Astrocyte of the spinal cord (primary cell): ENCODE data around the gene ORC2.
"Not testable (repeated sequence)": the region's sequence is repeated elsewhere in the genome, so short reads cannot be mapped to it uniquely, and the experiment has no call there.

Experiments
- DNase-seq: peaks from one replicate; pipeline ENCODE4 v3.0.0; 2011; ENCODE audit warnings: low read depth, low spot score
- H3K4me3 ChIP-seq: 2 replicates; pipeline ENCODE4 v1.5.1; 2011; ENCODE audit warnings: low read depth, mild to moderate bottlenecking, low read length, moderate library complexity
- in situ Hi-C: cut with HindIII; loops from 2 replicates; pipeline ENCODE4 v1.10.0; 2017; ENCODE audit warnings: low sequenced_read_pairs
- TF ChIP-seq, protein P1 (sequence below): IDR thresholded peaks from 2 replicates; pipeline ENCODE4 v1.5.1; 2012; ENCODE audit warnings: low read depth, mild to moderate bottlenecking, low read length, inconsistent platforms

The ORC2 gene

DNA sequence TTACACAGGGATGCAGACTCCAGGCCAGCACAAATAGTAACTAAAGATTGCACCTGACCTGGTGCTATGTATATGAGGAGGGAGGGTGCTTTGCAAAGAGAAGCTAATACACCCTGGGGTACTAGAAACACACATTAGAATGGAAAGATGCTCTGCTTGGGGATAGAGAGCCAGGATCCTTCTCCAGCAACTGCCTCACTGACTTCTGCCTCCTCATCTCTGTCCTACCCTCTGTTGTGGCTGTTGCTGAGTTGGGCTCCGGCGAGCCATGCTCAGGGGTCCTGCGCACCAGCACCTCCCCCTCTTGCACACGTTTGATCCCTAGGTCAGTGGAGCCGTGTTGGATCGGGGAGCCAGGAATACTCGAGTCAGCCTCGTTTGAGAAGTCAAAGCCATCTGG, 23.7 kb upstream of the ORC2 start:
- in situ Hi-C loops, result no loop called here
- no peak for DNase-seq
- H3K4me3 ChIP-seq, result no peak overlapping the region
- TF ChIP-seq, protein P1, sequence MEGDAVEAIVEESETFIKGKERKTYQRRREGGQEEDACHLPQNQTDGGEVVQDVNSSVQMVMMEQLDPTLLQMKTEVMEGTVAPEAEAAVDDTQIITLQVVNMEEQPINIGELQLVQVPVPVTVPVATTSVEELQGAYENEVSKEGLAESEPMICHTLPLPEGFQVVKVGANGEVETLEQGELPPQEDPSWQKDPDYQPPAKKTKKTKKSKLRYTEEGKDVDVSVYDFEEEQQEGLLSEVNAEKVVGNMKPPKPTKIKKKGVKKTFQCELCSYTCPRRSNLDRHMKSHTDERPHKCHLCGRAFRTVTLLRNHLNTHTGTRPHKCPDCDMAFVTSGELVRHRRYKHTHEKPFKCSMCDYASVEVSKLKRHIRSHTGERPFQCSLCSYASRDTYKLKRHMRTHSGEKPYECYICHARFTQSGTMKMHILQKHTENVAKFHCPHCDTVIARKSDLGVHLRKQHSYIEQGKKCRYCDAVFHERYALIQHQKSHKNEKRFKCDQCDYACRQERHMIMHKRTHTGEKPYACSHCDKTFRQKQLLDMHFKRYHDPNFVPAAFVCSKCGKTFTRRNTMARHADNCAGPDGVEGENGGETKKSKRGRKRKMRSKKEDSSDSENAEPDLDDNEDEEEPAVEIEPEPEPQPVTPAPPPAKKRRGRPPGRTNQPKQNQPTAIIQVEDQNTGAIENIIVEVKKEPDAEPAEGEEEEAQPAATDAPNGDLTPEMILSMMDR, result no peak

DNA sequence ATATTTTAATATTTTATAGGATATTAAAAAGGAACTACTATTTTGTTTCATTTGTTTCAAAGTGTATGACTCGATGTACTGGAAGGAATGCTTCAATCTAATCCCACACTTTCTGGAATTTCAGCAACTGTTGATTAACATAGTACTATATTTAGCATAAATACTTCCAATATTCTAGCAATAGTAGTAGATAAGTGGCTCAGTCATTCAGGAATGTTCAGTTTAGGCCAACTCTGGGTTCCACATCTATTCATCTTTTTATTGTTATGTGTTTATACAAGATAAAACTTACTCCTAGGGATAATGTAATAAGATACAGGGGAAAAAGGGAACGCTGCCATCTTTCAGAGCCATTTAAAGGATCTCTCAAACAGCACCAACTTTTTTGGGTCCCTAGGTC, 22.3 kb upstream of the ORC2 start:
- peak; percentile 38 for DNase-seq
- H3K4me3 ChIP-seq, result no peak overlapping the region
- TF ChIP-seq, protein P1, result no peak
- in situ Hi-C loops, result no loop called here

DNA sequence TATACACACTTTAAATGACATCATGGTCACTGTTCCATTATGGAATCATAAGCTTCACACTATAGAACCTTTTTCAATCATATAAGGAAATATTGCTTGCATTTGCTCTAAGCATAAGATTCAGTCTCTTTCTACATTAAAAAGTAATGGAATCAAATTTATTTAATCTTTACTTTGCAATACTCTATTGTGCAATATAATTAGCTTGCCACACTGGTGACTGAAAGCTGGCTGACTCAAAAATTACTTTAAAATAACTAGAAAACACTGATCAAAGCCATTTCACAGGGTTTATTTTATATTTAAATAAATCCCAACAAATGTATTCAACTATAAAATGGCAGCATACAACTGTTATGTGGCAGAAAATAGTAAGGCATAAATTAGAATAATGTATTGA, 13.2 kb upstream of the ORC2 start:
- TF ChIP-seq, protein P1, result no peak
- no peak for DNase-seq
- in situ Hi-C loops, result no loop called here
- no peak overlapping the region for H3K4me3 ChIP-seq

DNA sequence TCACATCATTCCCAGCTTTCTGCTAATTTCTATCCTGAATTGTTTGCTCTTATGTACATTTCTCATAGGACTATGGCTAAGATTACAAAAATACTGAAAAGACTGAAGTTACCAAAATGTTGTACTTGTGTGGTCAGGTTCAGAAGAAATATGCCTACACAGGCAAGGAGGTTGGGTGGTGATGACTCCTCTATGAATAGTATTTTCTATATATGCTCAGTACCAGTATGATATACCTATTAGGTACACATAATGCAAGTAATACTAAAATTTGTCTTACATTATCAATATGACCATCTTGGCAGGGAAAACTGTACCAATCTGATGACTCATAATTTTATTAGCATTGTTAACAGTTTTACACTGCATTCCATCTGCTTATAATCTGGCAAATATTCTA, 12.2 kb upstream of the ORC2 start:
- no peak overlapping the region for H3K4me3 ChIP-seq
- TF ChIP-seq, protein P1, result no peak
- DNase-seq, result no peak
- in situ Hi-C loops, result no loop called here

DNA sequence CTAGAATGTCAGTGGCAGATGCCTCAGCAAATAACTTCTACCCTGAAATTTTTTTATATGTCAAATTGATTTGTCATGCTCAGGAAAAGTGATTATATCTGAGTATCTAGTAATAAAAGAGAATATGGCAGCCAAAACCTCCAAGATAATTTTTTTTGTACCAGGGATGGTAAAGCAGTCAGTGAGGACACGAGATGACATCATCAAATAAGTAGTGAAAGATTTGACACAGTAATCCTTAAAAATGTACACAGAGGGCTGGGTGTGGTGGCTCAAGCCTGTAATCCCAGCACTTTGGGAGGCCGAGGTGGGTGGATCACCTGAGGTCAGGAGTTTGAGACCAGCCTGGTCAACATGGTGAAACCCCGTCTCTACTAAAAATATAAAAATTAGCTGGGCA, 6.6 kb upstream of the ORC2 start:
- H3K4me3 ChIP-seq, DNase-seq, in situ Hi-C loops: not testable (repeated sequence)

DNA sequence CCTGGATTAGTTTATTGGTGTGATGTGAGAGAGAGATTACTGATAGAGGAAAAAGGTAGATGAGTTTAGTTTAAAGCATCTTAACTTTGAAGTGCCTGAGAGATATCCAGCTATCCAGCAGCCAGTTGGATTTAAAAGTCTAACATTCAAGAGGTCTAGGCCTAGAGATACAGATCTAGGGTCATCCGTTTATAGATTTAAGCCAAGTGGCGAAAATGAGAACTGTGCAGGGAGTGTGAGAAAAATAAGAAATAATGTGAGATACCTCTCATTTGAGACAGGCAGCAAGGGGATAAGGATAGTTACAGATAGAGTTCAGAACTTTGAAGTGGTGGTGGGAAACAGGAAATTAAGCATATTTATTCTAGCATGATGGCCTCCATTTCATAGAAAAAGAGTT, 5.3 kb upstream of the ORC2 start:
- no peak for DNase-seq
- no peak overlapping the region for H3K4me3 ChIP-seq
- in situ Hi-C loops, result no loop called here
- TF ChIP-seq, protein P1, result no peak

DNA sequence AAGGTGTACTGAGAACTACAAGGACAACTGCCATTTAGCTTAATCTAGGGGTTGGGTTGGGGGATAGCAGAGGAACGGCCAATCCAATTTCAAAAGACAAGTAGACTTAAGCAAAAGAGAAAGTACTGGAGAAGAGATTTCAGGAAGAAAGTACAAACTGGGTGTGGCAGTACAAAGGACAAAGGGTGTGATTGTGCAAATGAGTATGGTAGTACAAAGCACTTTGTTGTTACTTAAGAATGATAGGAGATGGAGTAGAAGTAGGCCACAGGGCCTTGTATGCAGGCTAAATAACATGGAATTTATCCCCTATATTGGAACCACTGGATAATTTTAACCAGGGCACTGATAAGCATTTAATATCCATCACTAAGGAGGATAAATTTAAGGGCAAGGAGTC, 4.7 kb upstream of the ORC2 start:
- DNase-seq, result no peak
- H3K4me3 ChIP-seq, result no peak overlapping the region
- in situ Hi-C loops, result no loop called here
- TF ChIP-seq, protein P1, result no peak
